HG03280 (cell line): ENCODE data around the gene BDH1.
"Not testable (repeated sequence)": the region's sequence is repeated elsewhere in the genome, so short reads cannot be mapped to it uniquely, and the experiment has no call there.

Experiments
- ATAC-seq: cut with Tn5 transposase; IDR thresholded peaks from one replicate; pipeline ENCODE4 v1.9.1; 2021; ENCODE audit warnings: mild to moderate bottlenecking, moderate library complexity; ENCODE audit not compliant: unreplicated experiment

Gene BDH1

DNA sequence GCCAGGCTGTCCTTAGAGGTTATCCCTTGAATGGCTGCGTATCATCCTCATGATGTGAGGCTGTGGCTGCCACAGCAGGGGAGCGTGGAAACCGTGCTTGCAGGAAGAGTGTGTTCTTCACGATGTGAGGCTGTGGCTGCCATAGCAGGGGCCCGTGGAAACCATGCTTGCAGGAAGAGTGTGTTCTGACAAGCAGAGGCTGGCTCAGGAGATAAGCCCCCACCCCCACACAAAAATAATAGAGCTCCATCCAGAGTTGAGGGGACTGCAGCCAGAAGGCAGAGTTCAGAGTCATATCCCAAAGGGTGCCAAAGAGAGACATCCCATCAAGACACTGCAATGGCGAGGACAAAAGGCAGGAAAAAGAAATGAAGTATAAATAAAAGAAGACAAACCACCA, 22.6 kb upstream of the BDH1 start:
- no peak for ATAC-seq

DNA sequence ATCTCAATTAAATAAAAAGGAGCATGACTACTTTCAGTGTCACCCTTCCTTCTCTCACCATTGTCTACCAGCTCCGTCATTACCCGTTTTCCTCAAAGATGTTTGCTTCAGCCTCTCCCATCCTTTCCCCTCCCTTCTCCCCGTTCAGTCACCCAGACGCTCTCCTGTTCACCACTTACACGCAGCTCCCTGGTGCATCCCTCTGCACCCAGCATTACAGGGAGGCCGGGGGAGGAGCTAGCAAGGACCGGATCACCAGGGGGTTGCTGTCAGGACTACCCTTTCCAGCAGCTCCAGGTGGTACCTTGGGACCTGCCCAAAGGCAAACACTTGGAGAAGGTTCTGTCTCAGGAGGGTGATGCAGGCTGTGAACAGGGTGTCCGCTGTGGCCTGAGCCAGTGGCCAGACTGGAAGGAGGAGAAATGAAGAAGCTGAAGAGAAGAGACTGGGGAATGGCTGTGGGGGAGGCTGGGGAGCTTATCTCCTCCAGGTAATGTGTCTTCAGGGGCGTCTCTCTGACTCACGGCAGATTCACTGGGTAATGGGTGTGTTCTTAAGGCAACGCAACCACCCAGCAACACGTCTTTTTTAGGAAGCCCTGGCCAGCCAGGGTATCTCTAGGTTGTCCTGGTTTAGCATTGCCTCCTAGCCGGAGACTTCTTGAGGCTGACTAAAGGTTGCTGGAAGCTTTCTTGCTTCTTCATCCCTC, 21.8 kb upstream of the BDH1 start:
- ATAC-seq = no peak

DNA sequence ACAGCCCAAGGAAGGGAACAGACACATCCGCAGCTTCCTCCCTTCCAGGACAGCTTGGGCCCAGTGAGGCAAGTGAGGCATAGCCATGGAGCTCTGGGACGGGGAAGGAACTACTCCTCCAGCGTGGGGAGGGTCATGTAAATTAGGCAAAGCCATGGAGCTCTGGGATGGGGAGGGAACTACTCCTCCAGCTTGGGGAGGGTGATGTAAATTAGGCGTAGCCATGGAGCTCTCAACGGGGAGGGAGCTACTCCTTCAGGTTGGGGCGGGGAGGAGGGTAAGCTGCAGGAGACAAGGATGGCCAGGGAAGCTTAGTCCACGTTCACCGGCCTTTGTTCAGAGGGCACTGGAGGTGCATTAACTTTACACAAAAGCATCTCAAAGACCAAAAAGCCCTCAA, 21.1 kb upstream of the BDH1 start:
- ATAC-seq = no peak

- ATAC-seq = no peak
Observed at GRCh38 chr3:197575362-197575761, 19.6 kb upstream of the BDH1 start.

DNA sequence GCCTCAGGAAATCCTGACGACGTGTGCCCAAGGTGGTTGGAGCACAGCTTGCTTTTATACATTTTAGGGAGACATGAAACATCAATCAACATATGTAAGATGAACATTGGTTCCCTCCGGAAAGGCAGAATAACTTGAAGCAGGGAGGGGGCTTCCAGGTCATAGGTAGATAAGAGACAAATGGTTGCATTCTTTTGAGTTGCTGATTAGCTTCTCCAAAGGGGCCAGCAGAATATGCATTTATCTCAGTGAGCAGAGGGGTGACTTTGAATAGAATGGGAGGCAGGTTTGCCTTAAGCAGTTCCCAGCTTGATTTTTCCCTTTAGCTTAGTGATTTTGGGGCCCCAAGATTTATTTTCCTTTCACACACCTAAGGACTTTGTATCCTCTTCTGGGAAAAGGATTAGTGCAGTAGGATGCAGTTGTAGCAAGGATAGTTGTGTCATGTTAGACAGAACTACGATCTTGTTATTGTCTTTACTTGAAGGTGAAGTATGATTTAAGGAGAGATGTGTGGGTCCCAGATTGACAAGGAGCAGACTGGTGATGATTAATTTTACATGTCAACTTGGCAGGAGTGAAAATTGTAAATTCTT, 18.7 kb upstream of the BDH1 start:
- not testable (repeated sequence) for ATAC-seq

DNA sequence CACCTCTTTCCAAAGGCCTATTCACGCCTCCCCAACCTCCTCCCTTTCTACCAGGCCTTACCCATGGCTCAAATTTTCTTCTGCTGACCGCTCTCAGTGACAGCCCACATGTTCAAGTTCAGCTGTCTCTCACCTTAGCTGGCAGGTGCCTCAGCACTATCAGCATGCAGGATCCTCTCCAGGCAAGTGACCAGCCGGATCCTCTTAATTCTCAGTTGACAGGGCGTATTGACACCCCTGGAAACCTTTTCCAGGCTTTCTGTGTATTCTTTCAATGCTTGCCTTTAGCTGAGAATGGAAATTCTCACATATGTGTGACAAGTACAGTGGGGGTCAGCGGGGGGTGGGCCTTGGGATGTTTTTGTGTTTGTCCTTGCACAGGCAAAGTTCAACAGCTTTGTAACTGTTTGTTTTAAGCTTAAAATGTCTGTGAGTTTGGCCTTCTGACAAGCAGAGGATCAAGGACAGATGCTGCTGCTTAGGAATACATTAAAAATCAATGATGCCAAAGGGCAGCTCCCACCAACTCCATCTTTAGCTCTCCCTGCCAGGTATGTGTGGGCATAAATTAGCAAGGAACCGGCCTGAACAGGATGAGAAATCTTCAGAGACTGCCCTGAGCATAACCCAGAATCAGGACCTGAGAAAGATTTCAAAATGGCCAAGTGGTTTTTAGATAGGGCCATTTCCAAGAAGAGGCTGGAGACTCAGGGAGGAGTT, 17.4 kb upstream of the BDH1 start:
- ATAC-seq = no peak

DNA sequence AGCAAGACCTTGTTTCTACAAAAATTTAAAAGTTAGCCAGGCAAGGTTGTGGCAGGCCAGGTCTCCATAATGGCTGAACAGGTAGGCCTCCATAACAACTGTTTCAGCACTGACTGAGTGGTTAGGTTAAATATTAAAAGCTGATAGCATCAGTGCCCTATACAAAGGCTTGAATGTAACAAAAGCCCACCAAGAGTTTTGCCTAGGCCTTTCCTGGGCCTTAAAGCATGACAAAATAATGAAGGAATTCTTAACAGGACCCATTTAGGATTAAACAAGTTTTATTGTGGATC, 16.1 kb upstream of the BDH1 start:
- ATAC-seq = not testable (repeated sequence)

DNA sequence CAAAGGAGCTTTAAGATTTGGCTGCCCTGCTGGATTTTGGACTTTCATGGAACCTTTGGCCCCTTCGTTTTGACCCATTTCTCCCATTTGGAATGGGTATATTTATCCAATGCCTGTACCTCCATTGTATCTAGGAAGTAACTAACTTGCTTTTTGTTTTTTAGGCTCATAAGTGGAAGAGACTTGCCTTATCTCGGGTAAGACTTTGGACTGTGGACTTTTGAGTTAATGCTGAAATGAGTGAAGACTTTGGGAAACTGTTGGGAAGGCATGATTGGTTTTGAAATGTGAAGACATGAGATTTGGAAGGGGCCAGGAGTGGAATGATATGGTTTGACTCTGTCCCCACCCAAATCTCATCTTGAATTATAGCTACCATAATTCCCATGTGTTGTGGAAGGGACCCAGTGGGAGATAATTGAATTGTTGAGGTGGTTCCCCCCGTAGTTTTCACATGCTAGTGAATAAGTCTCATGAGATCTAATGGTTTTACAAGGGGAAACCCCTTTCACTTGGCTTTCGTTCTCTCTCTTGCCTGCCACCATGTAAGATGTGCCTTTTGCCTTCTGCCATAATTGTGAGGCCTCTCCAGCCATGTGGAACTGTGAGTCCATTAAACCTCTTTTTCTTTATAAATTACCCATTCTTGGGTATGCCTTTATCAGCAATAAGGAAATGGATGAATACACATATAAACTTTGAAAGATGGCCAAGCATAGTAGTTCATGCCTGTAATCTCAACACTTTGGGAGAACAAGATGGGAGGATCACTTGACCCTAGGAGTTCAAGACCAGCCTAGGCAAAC, 15.5 kb upstream of the BDH1 start:
- not testable (repeated sequence) for ATAC-seq

DNA sequence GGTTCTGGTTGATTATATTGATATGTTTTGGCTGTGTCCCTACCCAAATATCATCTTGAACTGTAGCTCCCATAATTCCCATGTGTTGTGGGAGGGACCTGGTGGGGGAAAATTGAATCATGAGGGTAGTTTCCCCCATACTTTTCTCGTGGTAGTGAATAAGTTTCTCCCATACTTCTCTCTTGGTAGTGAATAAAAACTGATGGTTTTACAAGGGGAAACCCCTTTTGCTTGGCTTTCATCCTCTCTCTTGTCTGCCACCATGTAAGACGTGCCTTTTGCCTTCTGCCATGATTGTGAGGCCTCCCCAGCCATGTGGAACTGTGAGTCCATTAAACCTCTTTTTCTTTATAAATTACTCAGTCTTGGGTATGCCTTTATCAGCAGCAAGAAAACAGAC, 13.7 kb upstream of the BDH1 start:
- not testable (repeated sequence) for ATAC-seq

DNA sequence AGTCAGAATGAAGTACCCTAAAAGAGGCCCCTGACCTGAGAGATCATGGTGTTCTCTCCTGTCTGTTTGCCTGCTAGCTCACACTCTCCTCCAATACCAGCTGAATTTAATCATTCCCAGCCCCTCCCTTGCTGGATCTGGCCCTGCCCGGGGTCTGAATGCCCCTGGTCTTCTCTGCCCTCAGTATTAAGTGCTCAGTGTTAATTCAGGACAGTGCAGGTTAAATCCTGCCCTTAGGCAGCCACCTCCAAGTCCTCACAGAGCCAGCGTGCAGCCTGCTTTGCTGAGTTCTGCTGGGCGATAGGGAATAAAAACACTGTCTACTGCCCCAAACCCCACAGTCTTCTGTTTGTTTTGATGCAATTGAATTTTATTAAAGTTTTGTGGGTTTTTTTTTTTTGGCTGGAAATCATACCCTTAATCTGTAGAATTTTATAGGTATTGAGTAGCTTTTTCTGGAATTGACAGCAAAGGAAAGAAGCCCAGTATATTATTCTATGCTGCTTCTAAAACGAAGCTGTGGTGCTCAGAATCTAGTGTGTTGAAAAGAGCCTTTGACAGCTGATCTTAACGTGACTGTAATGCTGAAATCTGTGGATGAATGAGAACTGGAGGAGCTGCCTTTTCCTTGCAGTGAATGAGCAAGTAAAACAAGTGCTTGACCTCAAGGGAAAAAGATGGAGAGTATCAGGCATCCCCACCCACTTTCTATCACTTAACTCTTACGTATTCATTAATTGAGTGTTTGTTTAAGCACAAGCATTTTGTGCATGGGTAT, 12.3 kb upstream of the BDH1 start:
- ATAC-seq = no peak

GRCh38 chr3:197566155-197566554, 10.4 kb upstream of the BDH1 start:
- not testable (repeated sequence) for ATAC-seq

DNA sequence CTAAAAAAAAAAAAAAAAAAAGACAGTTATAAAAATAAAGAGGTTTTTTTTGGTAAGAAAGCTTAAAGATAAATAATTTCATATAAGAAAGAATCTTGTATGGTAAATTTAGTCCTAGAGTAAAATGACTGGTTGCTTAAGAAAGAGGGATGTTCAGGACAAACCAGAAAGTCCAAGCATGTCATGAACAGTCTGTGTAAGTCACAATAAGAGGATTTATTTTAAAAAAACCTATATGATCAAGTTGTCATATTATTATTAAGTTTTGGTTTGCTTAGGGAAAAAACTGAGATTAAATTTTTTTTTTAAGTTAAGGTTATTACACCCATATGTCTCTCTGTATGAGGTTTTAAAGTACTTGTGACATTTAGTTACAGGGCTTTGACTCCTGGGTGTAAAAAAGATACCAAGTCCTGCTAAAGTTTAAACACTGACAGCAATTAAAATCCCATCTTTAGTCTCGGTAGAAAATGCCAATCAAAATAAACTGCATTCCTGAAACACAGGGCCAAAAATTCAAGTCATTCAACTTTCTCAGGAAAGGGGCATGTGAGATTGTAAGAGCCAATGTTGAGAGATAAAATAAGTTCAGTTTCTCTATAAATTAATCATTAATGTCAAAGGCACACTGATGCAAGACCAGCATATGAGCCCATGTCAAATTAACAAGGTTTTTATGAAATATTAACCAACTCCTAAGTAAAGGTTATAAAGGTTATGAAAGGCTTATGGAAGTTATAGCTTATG, 8.5 kb upstream of the BDH1 start:
- ATAC-seq = no peak

DNA sequence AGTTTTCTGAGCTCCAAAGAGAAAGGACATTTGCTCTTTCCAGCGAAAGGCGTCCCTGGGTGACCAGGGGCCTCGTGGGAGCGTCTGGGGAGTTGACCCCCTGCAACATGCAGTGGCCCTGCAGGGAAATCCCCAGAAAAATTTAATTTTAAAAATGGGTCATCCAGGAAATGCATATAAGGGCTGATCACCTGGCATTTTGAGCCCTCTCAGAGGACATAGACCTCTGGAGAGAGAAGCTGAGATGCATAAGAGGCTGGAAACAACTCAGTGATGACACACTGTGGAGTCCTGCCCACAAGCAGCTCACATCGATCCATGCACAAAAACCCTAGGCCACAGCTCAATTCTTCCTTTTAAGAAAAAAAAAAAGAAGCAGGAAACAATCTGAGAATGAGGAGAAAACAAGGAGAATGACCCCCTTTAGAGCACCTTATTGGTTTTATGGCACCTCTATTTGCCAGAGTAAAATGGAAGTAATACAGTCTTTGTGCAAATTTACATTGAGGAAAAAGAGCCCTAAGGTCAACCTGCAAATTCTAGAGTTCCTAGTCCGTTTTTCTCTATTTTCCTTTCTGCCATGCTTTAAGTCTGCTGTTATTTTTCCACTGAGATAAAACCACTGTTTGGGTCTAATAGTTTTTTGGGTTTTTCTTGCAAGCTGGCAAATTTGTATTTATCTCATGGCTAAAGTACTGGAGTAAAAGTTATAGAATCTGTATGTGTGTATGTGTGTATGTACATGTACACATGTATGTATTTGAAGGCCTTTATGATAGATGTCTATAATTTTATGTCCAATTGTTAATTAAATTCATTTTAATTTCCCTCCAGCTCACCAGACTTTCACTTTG, 6.9 kb upstream of the BDH1 start:
- no peak for ATAC-seq

- ATAC-seq = no peak
Observed at GRCh38 chr3:197561926-197562325, 6.2 kb upstream of the BDH1 start.

DNA sequence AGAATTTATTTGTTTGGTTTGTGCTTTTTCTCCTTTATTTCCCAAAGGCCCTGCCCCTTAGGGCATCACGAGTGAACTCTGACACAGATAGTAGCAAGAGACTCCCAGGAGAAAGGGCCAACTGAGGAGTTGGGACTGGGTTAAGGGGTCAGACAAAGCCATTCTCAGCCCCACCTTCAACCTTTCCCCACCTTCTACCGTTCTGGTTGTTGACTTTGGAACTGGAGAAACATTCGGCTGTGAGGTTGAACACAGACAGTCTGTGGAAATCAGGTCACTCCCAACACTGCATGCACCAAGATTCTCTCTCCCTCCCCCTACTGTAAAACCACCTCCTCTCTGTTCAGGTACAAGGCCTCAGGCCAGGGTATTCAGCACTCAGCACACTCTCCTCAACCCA, 3.9 kb upstream of the BDH1 start:
- no peak for ATAC-seq

DNA sequence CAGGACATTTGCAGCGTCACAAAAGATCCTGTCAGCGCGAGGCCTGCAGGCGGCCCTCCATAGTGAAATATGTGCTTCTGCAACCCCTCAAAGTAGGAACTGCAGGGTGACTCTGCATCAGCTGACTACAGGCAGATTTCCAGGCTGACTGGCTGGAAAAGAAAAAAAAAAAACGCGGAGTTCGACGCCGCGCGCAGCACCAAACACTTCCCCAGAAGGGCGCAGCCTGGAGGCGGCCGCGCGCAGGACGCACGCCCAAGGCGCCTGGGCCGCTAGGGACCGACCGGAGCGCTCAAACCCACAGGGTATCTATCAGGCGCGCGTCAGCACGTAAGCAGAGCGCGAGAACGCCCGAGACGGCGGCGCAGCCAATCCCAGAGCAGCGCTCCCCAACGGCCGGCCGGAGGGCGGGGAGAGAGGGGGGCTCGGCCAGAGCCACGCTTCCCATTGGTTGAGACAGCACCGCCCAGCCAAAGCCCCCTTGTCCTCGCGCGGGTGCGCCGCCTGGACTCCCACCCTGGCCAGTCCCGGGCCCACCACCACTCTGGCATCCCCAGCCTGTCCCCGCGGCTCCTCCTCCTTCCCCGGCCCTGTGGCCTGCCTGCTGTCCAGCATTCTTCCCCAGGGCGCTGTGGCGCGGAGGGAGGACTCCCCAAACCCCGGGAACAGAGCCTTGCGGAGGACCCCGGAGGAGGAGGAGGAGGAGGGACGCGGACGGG, 1.0 kb downstream of the BDH1 start:
- ATAC-seq = peak; percentile 97

- ATAC-seq = no peak
Observed at GRCh38 chr3:197554196-197554561, 1.6 kb downstream of the BDH1 start.

GRCh38 chr3:197552198-197552597, 3.6 kb downstream of the BDH1 start:
- no peak for ATAC-seq

DNA sequence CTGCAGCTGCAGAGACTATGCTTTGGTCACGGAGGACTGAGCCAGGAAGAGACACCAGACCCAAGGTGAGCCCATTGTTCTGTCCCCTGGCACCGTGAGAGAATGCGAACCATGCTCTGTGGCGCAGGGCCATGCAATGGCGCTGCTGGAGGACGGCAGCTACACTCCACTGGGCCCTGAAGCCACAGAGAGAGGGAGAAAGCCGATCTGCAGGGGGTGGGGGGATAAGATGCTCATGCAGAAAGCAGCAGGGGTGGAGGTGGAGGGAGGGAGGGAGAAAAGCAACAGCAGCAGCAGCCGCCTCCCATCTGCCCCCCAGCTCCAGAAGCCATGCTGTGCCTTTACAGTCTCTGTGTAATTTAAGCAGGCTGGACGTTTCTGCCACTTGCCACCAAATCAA, 5.3 kb downstream of the BDH1 start:
- no peak for ATAC-seq
